Bone marrow (tissue), 2 donors: ENCODE results near the gene PPCS.

Experiments
- DNase-seq, 2 donors: peaks; one replicate each; lab custom pipeline; 2025; lab: John Stamatoyannopoulos, UW

PPCS gene

DNA sequence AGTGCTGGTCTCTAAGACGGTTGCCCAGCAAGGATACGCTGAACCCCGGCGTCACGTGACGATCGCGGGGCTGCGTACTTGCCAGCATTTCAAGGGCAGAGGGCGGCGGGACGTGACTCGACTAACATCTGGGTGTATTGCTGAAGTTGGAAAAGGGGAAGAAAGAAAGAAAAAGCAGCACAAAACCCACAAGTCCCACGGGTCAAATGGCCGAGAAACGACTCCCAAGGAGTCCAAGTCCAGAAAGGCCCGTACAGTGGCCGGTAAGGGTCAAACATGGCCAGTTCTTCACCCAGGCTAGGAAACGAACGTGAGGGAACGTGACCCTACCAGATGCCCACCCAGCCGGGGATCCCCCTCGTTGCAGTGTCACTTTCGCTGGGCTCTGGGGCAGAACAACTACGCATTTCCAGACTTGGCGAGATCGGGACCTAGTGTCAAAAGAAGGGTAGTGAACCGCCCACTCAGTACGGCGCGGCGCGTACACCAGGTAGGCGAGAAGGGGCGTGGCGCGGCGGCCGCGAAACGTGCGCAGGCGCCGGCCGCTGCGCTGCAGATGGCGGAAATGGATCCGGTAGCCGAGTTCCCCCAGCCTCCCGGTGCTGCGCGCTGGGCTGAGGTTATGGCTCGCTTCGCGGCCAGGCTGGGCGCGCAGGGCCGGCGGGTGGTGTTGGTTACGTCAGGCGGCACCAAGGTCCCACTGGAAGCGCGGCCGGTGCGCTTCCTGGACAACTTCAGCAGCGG, at the start of gene PPCS, which contains the start of gene ZMYND12:
PPCS (plus strand) TSS at position 534 of the 744 bp plus-strand sequence; CDS start at position 557, 23 bp downstream.
ZMYND12 (minus strand) TSS at position 13 of the 744 bp plus-strand sequence. CDS start 25 bp downstream, outside the sequence.
- DNase-seq = peak; percentile 78 to 82

DNA sequence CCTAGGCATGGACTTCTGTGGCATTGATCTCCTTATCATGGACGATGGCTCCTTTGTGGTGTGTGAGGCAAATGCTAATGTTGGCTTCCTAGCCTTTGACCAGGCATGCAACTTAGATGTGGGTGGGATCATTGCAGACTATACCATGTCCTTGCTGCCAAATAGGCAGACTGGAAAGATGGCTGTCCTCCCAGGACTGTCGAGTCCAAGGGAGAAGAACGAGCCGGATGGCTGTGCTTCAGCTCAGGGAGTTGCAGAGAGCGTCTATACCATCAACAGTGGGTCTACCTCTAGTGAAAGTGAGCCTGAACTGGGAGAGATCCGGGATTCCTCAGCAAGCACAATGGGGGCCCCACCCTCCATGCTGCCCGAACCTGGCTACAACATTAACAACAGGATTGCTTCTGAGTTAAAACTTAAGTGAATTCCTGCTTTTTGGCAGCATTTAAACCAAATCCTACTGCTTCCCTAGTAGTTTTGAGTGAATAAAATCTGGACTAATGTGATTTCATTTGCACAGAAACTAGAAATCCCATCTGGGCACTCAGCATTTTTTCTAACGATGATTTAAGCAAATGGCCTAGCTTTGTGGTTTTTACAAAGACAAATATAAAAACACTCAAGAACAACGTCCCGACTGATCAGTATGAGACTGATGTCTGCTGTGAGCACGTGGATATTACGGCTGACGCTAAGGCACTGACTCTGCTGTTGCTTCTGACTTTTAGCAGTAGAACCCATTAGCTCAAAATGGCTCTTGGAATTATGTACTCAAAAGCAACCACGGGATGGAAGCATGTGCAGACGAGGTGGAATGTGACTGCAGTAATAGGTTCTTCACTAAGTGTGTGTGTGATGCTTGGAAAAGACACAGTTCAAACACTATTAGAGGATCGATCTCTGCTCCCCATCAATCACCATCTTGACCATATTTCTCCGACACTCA, 41.5 kb upstream of the PPCS start:
- DNase-seq = no peak

- no peak for DNase-seq
Measured at GRCh38 chr1:42417166-42417565, 39.2 kb upstream of the PPCS start.

GRCh38 chr1:42418516-42418915, 37.8 kb upstream of the PPCS start:
- DNase-seq = no peak

- DNase-seq = no peak
Measured at GRCh38 chr1:42419126-42419821, 37.1 kb upstream of the PPCS start.

GRCh38 chr1:42420121-42420520, 36.2 kb upstream of the PPCS start:
- DNase-seq = no peak

GRCh38 chr1:42420911-42421585, 35.3 kb upstream of the PPCS start:
- no peak for DNase-seq

- no peak for DNase-seq
Measured at GRCh38 chr1:42422737-42423136, 33.6 kb upstream of the PPCS start.

- no peak for DNase-seq
Measured at GRCh38 chr1:42423681-42424080, 32.7 kb upstream of the PPCS start.

DNA sequence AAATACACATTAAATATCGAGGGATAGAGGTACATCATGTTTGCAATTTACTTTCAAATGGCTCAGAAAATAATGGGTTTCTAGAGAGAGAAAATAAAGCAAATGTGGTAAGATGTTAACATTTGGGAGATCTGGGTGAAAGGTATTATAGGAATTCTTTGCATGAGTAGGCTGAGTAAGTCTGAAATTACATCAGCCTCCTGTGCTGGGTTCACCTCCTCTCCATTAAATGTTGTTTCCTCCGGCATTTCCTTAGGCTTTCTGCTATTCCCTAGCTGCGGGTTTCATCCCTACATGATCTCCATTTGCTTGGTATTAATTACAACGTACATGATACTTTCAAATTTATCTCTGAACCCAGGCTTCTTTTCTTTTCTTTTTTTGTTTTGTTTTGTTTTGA, 32.1 kb upstream of the PPCS start:
- no peak for DNase-seq

- no peak for DNase-seq
Measured at GRCh38 chr1:42427240-42427639, 29.1 kb upstream of the PPCS start.

GRCh38 chr1:42429603-42430002, 26.7 kb upstream of the PPCS start:
- DNase-seq = no peak

DNA sequence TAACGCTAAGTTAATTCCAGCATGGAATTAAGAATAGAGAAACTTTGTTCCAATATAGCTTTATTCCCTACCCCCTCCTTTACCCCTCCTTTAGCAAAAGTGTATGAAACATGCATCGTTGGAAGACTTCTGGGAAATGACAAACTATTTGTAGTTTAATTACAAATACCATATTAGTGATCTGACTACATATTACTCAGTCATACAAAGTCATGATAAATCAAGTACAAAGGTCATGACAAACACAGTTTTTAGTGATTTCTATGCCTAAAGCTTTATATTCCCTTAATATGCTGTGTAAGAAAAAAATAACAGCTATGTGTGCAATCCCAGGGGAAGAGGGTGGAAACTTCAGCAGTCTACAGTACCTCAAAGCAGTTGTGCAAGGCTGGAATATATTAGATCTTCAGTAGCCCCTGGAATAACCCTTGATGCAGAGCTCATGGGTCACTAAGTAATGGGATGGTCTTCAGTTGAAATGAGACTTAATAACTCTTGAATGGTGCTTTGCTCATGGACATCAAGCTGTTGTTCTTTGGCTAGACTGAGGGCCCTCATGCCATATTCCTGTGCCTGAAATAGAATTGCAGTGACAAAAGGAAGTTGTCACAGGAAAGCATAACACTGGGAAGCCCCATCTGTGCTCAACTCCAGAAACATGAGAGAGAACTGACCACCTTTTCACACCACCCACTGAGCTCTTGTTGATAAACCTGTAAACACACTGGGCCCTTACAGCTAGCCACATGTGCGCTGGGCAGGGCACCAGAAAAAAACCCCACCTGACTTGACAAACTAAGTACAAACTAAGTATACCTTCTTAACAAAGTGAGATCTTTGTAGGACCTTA, 25.8 kb upstream of the PPCS start:
- DNase-seq = no peak

GRCh38 chr1:42431514-42431913, 24.8 kb upstream of the PPCS start:
- DNase-seq = no peak

GRCh38 chr1:42432714-42433113, 23.6 kb upstream of the PPCS start:
- no peak for DNase-seq

- no peak for DNase-seq
Measured at GRCh38 chr1:42433369-42433768, 23.0 kb upstream of the PPCS start.

GRCh38 chr1:42434340-42434739, 22.0 kb upstream of the PPCS start:
- no peak for DNase-seq

GRCh38 chr1:42439940-42440339, 16.4 kb upstream of the PPCS start:
- no peak for DNase-seq

GRCh38 chr1:42442662-42443061, 13.7 kb upstream of the PPCS start:
- no peak for DNase-seq

DNA sequence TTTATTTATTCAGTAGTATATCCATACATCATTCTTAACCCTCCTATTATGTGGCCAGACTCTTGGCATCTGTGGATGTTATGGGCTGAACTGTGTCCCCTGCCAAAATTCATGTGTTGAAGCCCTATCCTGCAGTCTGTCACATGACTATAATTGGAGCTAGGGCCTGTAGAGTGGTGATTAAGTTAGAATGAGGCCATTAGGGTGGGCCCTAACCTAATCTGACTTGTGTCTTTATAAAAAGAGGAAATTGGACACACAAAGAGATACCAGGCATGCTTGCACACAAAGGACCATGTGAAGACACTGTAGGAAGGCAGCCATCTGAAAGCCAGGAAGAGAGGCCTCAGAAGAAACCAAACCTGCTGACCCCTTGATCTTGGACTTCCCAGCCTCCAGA, 7.1 kb upstream of the PPCS start:
- no peak for DNase-seq

DNA sequence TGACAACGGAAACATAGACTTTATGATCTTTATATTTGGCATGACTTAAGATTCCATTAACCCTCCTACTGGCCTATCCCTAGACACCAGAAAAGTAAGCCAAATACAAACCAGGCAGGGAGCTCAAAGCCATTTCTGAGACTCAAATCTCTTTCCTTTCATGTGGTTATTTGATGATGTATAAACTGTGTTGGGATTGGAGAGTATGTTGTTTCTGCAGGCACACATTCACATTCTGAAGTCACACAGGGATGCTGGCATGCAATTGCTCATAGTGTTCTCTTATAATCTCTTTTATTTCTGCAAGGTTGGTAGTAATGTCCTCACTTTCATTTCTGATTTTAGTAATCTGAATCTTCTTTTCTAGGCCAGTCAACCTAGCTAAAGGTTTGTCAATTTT, 6.3 kb upstream of the PPCS start:
- no peak for DNase-seq
